HUDEP-2 (cell line): ENCODE results near the gene SYT17.

Experiments
- DNase-seq, 76 experiments: peaks; one replicate each; lab custom pipeline; 2025; ENCODE audit not compliant: unreplicated experiment in 76 of 76; lab: John Stamatoyannopoulos, UW

Gene SYT17

DNA sequence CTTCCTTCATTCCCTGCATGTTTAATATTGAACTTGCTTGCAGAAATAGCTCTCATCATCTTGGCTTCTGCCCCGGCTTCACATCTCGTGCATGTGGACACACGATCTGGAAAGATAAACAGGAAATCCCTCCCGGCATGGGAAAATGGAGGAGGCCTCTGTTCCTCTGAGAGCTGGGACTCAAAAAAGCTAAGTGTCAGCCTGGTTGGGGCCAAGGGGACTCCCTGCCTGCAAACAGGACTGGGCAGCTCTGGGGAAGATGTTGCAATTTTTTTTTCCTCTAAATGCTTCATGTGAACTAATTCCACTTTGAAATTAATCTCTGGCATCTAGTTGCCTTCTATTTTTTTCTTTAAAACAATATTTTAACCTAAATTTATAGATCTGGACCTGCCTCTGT, 29.4 kb upstream of the SYT17 start:
- no peak for DNase-seq

DNA sequence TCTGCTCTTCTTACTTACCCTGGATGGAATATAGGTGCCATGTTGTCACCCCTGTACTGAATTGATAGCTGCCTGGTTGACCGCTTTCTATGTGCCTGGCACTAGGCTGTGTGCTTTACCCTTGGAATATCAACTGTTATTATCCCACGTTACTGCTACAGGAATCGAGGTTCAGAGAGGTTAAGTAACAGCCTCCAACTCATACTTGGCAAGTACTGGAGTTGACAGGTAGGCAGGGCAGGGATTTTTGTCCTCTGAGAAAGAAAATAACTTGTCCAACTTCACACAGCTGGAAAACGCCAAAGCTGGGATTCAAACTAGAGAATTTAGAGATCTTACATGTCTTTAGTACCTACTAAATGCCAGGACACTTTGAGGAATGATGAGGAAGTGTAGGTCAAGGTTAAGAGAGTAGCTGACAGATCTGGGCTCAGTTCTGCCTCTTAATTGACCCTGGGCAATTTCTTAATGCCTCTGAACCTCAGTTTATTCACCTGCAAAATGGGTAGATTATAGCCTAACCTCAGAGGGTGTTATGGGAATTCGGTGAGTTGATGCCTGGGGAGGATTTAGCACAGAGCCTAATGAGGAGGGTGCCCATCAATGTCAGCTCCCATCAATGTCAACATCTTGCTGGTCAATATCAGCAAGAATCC, 28.5 kb upstream of the SYT17 start:
- DNase-seq = no peak

DNA sequence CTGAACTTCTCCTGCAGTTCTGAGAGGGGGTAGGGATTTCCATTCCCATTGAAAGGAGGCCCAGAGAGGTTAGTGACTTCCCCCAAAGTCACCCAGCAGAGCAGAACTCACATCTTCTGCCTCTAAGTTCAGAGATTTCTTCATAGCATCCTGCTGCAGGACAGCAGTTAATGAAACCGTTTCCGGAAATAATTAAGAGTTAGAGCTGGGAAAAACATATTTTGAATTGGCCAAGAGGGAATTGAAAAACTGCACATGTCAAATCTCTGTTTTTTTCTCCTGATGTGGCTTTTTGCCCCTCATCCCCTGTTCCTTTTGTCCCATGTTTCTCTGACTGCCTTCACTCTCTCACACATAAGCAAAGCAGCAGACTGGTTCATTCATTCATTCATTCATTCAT, 27.6 kb upstream of the SYT17 start:
- DNase-seq = no peak

DNA sequence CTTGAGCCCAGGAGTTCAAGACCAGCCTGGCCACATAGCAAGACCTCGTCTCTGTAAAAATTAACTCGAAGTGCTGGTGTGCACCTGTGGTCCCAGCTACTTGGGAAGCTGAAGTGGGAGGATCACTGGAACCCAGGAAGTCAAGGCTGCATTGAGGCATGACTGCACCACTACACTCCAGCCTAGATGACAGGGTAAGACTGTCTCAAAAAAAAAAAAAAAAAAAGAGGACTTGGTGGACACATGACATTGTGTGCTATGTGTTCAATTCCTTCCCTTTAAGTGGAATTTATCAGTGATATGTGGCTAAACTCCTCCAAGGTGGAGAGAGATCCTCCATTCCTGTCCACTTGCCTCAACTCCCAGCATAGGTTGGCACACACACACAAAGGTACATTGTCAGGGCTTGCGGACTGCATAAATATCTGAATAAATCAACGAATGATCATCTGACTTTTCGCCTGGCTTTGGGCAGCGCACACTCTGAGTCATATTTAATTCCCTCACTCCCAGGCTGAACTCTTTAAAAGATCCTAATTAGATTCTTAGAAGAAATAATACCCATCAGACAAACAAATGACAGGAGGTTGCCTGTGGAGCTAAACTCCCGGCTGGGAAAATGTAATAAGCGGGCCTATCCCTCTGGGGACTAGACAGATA, 25.0 kb upstream of the SYT17 start:
- no peak for DNase-seq

DNA sequence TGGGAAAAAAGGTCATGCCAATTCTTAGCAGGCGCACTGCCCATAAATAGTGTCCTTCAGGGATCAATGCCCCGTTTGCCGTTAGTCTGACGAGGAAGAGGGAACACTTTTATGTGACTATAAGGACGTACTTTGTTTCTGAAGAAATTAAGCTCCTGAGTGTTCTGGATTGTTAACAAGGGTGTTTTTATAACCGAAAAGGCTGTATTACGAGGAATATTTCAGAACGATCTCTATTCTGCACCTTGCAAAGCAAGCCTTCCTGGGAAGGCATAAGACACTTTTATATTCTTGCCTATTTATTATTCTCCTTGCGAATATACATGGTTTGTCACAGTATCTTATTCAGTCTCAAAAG, 24.5 kb upstream of the SYT17 start:
- DNase-seq = no peak

DNA sequence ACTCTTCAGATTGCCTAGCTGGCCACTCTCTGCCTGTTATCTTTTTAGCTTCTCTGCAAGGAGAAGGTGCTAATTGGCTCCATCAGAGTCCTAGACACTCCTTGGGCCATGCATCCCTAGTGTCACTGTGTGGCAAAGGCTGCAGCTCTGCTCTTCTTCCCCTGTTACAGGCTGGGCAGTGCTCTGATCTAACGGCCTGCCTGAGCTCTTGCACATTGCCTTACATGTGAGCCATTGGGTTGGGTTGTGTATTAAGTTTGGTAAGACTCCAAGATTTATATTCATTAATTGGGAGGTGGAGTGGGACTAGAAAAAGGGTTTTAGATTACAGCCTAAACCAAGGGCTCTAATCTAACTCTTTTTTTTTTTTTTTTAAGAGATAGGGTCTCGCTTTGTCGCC, 23.0 kb upstream of the SYT17 start:
- no peak for DNase-seq

DNA sequence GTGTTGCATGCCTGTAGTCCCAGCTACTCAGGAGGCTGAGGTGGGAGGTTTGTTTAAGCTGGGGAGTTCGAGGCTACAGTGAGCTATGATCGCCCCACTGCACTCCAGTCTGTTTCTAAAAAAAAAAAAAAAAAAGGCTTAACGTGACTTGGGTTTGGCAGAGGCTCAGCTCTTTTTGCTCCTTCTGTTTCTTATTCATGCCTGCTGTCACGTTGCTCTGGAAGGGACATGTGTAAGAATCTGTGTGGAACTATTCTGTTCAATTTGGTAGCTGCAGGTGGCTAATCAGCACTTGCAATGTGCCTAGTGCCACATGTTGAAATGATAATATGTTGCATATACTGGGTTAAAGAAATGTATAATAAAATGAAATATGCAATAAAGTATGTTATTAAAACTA, 20.9 kb upstream of the SYT17 start:
- no peak for DNase-seq

DNA sequence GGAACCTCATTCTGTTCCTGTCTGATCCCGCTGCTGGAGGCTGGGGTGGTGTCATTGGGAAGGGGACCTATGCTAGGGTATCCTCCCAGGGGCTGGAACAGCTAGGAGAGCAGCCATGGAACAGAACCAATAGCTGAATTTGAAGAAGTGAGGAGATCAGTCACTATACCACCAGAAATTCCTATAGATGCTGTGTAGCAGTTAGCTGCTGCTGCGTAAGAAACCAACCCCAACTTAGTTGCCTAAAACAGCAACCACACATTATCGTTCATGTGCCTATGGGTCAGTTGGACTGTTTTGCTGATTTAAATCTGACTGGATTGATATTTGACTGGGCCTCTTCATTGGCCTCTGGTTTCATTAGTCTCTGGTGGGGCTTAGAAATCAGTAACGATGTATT, 20.4 kb upstream of the SYT17 start:
- DNase-seq = no peak

DNA sequence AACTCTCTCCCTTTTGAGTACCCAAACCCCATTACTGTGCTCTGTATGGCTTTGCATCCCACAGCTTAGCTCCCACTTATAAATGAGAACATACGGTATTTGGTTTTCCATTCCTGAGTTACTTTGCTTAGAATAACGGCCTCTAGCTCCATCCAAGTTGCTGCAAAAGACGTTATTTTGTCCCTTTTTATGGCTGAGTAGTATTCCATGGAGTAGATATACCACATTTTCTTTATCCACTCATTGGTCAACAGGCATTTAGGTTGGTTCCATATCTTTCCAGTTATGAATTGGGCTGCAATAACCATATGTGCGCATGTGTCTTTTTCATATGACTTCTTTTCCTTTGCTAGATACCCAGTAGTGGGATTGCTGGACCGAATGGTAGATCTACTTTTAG, 19.9 kb upstream of the SYT17 start:
- DNase-seq = no peak

DNA sequence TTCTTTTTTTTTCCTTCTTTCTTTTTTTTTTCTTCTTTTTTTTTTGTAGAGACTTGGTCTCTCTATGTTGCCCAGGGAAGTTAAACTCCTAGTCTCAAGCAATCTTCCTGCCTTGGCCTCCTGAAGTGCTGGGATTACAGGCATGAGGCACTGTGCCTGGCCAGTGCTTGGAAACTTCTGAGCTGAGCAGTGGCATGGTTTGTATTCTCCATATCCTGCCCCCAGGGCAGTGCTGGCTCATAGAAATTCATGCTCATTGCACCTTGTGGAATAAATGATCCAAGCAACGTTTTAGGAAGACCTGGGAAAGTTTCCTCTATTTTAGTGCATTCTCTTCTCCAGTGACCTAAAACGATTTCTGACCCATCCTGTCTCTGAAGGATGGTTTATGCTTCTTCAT, 16.7 kb upstream of the SYT17 start:
- no peak for DNase-seq

DNA sequence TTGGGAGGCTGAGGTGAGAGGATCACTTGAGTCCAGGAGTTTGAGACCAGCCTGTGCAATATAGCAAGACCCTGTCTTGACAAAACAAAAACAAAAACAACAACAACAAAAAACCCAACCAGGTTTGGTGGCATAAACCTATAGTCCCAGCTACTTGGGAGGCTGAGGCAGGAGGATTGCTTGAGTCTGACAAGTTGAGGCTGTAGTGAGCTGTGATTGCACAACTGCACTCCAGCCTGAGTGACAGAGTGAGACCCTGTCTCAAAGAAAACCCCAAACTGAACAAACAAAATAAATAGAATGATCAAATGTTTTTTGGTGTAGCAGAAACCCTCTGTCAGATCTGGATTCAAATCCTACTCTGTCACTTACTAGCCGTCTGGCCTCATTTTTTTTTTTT, 16.0 kb upstream of the SYT17 start:
- DNase-seq = no peak

DNA sequence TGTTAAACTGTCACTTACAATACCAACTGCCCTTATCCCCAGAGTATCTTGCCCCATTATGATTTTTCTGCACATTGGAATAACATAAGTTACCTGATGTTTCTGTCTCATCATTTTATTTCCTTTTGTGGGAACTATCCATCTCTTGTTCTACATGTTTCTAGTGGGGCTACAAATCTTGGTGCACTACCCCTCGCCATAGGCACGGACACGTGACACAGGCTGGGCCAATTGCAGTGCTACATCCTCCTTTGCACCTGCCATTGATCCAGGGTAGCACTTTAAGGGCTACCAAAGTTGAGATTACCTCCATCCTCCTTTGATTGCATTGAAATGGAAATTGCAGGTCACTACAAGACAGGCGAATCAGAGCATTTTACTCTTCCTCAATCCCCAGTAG, 14.2 kb upstream of the SYT17 start:
- peak in 1 of 76 experiments; percentile 3 for DNase-seq

DNA sequence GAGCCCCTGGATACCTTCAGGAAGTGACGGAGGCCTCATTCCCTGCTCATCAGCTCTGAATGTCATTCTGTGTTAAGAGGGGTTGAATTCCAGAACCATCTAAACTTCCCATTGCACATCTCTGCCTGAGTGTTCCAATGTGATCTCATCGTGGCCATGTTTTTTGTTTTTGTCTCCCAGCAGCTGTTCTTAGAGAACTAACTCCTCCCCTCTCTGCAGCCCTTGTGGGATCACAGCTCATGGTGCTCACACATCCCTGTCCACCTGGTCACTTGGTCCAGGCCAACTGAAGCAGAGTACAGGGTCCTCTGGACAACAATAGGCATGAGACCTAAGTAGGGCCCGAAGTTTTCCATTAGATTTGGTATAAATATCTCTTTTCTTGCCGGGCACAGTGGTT, 6.0 kb upstream of the SYT17 start:
- DNase-seq = no peak

DNA sequence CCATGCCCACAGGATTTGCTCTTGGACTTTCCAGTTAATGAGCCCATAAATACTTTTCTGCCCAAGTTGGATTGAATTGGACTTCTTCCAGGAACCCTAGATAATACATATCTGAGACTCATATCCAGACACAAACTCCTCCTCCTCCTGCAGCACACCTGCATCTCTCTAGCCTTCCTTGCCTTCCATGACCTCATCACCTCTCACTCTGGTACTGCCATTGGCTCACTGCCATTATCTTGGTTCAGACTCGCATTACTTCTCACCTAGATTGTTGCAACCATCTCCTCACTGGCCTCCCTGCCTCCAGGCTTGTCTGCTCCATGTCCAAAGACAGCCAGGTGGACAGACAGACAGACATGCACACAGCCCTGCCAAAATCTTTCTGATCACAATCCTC, 4.8 kb upstream of the SYT17 start:
- DNase-seq = no peak

DNA sequence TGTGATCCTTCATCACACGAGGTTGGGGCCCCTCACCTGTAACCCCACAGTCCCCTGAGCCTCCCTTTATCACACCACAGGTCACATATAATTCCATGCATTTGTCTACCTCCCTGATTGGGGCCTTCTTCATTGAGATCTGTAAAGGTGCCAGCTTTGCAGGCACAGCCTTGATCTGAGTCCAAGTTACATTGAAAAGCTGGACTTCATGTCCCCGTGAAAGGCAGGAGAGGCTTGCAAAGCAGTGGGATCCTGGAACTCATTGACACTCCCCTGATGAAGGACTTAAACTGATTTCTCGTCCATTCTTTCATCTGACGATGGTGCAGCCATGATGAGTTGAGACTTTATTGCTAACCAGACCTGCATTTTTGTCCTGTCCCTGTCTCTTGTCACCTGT, 3.8 kb upstream of the SYT17 start:
- no peak for DNase-seq

DNA sequence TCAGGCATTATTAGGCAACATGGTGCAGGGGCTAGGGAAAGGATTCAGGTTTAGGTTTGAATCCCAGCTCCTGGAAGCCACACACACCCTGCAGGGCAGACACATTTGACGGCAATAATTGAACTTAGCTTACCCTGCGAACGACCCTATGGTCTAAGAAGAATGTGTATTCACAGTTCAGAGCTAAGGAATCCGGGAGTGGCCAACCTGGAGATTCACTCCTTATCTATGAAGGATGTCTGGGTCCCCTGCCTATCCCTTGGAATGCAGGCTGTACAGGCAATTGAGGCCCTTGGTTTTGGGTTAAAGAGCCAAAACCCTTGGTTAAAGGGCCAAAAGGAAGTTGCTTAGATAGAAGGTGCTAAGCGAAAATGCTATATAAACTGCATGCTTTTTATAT, 2.9 kb upstream of the SYT17 start:
- DNase-seq = no peak

DNA sequence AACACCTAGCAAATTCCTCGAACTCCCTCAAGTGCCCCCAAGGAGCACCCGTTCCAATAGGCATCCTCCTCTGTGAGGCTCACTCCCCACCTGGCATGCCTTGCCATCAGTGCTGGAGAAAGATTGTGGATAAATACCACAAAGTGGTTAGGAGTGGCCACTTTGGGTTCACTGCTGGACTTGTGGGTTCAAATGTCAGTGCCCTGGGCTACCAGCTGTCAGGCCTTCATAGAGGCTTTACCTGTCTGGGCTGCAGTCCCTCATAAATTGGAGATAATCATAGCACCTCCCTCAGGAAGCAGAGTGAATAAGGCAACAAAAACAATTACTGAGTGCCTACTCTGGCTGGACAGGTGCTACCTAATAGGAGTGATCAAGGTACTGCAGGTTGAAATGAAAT, 1.5 kb upstream of the SYT17 start:
- DNase-seq = no peak

DNA sequence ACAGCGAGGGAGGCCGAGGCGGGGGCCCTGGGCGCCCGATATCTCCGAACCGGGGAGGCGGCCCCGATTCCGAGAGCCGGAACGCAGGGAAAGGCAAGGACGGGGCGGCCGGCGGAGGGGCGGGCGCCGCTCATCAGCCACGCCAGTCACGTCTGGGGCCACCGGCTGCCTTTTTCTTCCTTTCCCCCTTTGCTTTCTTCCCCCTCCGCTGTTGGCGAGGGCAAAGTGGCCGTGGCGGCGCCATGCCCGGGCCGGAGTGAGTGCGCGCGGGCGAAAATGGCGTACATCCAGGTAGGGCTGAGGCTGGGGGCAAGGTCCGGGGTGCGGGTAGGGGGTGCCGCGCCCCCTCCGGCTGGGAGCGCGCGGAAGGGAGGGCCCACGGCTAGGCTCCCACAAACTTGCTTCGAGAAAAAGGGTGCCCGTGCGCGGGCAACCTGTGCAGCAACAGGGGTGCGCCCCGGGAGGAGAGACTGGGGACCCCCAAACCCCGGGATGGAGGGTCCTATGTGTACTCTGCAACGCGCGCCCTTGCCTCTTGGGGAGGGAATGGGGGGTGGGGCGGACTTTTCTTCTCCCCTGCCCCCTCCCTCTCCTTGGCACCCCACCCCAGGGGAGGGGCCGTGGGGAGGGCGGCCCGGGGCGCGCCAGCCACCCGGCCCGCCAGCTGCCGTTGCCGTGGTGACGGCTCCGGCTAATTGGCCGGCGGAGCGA, 486 bp downstream of the SYT17 start:
- no peak for DNase-seq

DNA sequence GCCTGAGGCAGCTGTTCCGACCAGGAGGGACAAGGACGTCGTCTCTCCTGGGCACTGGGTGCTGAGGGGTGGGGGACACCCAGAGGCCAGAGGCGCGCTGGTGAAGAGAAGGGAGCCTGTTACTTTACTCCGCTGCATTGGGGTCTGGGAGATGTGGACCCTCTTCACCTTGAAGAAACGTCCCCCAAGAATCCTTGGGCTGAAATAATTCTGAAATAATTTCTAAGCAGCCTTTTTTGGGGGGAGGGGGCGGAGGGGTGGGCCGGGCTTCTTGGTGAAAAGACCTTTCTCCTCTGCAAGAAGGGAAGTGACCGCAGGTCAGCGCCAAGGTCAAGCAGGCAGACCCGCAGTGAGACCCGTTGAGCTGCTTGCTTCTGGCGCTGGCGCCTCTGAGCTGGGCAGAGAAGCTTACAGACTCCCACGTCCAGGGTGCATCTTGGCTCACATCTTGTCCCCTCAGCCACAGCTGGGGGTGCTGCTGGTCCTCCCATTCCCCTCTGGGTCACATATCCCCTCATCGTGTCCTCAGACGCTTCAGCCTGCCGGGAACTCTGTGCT, 1.1 kb downstream of the SYT17 start:
- no peak for DNase-seq

DNA sequence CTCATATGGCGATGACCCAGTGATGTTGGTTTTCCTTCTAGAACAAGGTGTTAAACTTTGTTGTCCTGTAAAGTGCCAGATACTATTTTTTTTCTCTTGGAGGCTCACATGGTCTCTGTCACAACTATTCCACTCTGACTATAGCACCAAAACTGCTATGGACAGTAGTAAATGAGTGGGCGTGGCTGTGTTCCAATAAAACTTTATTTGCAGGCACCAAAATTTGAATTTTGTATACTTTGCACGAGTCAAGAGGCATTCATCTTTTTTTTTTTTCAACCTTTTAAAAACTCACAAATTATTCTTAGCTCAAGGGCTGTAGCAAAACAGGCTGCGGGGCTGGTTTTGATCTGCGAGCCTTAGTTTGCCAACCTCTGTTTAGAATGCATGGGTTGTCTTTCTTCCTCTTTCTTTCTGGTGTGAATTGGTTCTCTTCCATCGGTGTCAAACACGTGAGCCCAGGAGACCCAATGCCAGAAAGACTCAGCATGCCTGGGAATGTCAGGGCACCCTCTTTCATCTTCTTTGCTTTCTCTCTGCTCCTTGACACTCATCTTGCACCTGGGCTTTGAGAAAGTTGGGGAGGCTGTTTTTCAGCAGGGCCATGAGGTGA, 2.1 kb downstream of the SYT17 start:
- no peak for DNase-seq

DNA sequence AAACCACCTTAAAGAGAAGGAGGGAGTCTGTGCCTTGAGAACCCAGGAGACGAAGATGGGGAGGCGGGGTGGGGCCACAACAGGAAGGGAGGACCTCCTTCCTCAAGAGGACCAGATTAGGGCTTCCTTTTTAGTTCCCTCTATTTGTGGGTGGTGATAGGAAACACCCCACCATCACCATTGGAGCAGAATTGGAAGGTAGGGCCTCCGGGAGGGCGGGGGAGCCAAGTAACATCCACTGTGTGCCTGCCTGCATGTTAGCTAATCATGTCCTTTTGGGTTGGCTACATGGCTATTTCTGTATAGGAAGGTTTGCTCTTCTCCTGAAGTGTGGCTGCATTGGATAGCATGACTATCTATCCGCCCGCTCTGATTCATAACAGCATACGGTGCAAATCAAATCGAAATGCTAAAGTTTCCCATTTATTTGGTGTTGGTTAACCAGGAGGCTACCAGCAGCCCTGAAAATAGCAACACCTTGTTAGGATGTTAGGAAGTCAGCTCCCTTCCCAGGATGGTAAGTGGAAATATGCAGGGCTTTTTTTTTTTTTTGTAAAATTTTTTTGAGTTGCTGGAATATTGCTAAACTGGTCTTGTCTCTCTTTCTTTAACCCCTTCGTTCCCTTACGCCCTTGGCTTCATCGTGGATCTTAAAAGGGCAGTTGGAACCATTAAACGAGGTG, 4.2 kb downstream of the SYT17 start:
- no peak for DNase-seq
